SKM-1 (cell line): ENCODE measurements around the gene HNRNPUL2.
A peak's percentile ranks its signal among the peaks of the same experiment; 100 is the strongest.
"Not testable (repeated sequence)": the region's sequence is repeated elsewhere in the genome, so short reads cannot be mapped to it uniquely, and the experiment has no call there.

Experiments
- DNase-seq: peaks from one replicate; lab custom pipeline; 2025; ENCODE audit not compliant: unreplicated experiment; lab: John Stamatoyannopoulos, UW

Gene HNRNPUL2

DNA sequence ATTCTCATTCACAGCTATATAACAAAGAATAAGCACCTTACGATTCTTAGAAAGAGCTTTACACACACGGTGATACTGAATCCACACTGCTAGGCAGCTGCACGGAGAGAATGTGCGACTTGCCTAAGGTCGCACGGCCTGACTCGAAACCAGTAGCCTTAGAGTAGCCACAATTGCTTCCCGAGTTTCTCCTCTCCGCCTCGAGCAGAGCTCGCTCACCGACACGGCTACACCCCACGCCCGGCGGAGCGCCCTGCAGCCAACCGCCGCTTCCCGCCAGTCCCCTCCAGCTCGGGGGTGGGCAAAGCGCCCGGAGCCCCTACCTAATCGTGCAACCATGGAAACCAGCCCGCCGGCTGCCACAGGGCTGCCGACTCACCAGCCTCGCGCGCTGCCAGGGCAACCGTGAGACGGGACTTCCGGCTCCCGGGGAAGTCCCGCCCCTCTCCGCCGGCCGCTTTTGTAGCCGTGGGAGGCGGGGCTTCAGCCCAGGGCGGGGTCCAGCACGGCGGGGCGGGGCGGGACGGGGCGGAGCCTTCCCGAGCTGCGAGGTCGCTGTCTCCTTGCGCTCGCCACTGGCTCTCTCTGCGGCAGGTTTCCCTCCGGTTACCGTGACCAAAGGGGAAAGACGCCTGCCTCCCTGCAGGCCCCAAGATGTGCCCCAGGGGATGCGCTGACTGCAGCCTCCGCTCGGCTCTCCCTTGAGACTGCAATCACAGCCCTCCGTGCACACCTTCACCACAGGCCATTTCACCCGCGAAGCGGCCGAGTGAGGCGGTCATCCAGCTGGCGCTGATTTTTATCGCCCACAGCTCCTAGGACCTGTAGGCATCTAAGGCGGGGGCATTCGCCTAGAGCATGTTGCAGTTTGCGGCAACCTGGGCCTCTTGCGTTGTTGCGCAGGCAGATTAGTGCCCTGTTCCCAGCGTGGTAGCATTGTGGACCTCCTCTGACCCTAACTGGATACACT, 21.1 kb downstream of the HNRNPUL2 start:
- peak; percentile 50 for DNase-seq

DNA sequence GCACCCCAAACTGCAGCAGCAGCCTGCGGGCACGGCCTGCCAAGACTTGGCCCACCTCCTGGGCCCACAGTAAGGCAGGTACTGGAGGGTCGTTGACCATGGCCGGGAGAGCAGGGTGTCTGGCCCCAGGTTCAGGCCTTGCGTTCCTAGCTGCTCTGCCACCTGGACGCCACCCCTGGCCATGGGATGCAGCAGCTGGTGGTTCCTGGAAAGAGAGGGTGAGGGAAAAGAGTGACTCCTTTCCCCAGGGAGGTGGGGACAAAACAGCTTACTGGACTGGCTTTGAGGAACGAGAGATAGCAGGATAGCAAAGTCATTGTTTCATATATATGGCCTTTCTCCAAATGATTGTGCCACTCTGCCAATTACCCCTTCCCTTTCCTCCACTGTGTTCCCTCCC, 21.8 kb downstream of the HNRNPUL2 start:
- no peak for DNase-seq

DNA sequence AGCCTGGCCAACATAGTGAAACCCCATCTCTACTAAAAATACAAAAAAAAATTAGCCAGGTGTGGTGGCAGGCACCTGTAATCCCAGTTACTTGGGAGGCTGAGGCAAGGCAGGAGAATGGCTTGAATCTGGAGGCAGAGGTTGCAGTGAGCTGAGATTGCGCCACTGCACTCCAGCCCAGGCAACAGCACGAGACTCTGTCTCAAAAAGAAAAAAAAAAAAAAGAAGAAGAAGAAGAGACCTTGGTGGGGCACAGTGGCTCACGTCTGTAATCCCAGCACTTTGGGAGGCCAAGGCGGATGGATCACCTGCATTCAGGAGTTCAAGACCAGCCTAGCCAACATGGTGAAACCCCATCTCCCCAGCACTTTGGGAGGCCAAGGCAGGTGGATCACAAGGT, 23.3 kb downstream of the HNRNPUL2 start:
- not testable (repeated sequence) for DNase-seq

DNA sequence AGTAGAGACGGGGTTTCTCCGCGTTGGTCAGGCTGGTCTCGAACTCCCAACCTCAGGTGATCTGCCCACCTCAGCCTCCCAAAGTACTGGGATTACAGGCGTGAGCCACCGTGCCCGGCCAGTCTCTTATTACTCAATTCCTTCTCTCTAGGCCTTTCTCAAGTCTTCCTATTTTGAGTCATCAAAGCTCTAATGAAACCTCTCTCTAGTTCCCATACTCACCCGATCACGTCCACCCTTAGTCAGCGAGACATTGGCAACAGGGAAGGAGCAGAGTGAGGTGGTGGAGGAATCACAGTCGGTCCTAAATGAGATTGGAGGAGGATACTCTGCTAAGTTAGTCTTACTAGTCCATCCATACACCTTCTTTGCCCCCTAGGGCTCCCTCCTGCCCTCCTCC, 25.0 kb downstream of the HNRNPUL2 start:
- no peak for DNase-seq

DNA sequence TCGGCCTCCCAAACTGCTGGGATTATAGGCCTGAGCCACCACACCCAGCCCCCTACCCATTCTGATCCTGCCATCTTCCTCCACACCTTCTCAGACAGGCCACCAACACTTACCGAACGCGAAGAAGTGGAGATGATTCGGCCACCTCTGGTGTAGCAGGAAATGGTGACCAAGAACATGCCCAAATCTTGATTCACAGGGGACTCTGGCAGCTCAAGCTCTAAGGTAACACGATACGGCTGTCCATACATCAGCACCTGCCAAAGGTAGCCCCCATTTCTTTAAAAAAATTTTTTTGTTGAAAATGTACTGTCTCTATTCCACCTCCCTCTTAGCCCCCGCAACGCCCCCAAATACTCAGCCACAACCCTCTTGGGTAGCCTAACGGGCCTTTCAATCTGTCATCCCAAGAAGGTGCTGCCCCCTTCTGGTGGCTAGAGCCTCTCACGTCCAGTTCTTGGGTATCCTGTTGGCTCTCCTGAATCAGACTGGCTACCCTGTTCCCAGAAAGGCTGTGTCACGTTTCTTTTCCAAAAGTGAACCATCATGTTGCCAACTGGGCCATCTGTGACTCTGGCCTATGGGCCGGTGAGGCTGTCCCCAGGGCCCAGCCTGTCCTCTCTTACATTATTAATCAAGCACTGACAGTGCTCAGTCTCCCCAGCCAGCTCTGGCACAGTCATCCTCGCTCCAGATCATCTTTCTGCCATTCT, 32.6 kb downstream of the HNRNPUL2 start:
- DNase-seq = peak; percentile 63

DNA sequence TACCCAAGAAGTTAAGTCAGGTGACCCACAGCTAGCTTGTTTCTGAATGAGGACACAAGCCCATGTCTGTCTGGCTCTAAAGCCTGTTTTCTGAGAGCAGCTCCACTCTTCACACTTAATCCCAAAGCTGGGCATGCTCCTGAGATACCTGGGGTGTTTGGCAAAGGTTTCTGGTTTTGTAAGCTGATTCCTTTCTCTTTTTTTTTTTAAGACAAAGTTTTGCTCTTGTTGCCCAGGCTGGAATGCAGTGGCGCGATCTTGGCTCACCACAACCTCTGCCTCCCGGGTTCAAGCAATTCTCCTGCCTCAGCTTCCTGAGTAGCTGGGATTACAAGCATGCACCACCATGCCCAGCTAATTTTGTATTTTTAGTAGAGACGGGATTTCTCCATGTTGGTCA, 33.6 kb downstream of the HNRNPUL2 start:
- not testable (repeated sequence) for DNase-seq

DNA sequence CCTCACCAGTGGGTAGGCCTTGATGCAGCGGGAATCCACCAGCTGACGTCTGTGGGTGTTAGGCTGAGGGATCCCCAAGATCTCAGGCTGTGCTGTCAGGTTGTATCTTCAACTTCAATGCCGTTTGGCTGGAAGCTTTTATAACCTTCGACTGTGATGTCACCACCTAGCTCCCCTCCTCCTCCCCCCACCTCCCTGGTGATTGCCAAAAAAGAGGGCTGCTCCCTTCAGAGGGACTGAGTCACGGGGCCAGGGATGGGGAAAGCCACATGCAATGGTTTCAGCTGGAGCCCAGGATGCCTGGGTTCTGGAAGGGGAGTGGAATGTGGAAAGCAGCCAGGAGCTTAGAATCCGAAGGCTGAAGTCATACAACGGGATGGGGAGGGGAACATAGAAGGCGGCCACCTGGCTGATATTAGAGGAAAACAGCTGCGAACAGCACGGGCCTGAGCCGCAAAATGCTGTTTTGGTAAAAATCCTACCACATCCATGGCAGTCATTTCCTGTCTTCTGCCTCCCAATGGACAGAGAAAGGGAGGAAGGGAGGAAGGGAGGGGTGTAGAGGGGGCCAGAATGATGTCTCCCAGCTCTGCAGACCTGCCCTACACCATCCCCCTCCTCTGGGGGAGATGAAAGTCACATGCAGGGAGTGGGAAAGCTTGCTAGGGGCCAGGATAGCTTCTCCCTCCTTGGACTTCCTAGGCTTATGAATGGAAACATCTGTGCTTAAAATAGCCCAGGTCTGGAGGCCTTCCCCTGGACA, 37.7 kb downstream of the HNRNPUL2 start, which contains the start of gene LRRN4CL:
TSS of gene LRRN4CL (minus strand) at position 110 of the 763 bp plus-strand sequence. CDS start 1,022 bp downstream, outside the sequence.
- DNase-seq = no peak

- no peak for DNase-seq
These were observed 38.8 kb downstream of the HNRNPUL2 start for GRCh38 chr11:62688491-62688890.

DNA sequence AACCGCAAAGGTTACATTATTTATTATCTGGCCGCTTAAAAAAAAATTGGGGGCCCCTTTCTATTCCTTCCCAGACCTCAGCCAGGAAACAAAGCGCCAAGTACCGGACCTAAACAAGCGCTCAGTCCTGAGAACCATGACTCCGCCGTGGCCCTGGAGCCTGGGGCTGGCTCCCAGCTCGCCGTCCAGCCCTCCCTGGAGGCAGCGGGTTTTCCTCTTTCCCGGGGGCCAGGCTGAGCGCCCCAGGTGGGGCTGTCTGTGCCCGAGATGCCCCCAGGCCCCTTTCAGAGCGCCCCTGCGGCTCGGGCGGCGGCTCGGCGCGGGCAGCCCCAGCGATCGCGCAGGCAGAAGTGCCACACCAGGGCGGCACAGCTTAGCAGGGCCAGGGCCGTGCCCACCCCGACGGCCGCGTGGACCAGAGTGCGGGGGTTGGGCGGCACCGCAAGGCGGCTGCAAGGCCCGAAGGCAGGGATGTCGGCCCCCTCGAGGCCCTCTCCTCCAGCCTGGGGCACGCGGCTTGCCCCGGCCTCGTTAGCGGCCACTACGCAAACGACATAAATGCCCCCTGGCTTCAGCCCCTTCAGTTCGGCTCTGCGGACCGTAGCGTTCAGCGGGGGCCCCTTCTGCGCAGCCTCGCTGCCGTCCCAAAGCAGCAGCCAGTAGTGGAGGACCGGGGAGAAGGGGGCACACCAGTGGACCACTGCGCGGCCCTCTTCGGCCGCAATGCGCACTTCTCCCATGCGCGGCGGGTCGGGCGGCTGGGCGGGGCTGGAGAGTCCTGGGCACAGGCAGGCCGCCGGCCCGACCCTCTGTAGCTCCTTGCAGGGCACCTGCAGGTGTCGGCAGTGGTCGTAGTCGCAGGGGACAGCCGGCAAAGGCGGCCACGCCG, 39.5 kb downstream of the HNRNPUL2 start:
- no peak for DNase-seq

DNA sequence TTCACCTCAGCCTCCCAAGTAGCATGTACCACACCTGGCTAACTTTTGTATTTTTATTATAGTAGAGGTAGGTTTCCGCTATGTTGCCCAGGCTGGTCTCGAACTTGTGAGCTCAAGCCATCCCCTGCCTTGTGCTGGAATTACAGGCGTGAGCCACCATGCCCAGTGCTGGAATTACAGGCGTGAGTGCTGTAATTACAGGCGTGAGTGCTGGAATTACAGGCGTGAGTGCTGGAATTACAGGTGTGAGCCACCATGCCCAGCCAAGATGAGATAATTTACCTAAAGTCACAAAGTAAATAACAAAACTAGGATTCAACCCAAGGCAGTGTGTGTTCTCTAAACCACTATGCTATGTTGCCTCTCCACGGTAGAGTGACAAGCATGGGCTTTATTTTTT, 44.7 kb downstream of the HNRNPUL2 start:
- no peak for DNase-seq

DNA sequence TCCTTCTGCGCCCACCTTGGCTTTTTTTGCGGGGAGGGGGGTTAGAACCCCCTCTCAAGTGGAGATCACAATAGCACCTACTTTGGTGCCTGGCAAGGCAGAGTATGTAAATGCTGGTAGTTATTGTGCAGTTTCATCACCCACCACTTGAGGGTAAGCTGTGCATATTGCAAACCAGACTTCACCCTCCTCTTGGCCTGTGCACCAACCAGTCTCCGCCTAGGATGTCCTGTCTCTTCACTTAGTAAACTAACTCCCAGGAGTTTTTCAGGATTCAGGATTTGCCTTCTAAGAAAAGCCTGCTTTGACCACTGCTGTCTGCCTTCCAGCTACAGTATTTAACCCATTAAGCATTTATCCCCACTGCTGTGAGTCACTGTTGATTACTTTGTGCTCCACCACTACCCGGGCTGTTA, 46.4 kb downstream of the HNRNPUL2 start:
- peak; percentile 65 for DNase-seq

GRCh38 chr11:62678770-62679696, 48.2 kb downstream of the HNRNPUL2 start, which contains the start of gene UBXN1:
TSS of gene UBXN1 (minus strand) at chr11:62679073. CDS start at chr11:62678923, 150 bp downstream.
- peak; percentile 82 for DNase-seq

- DNase-seq = no peak
These were observed 48.9 kb downstream of the HNRNPUL2 start for GRCh38 chr11:62678433-62678769.

DNA sequence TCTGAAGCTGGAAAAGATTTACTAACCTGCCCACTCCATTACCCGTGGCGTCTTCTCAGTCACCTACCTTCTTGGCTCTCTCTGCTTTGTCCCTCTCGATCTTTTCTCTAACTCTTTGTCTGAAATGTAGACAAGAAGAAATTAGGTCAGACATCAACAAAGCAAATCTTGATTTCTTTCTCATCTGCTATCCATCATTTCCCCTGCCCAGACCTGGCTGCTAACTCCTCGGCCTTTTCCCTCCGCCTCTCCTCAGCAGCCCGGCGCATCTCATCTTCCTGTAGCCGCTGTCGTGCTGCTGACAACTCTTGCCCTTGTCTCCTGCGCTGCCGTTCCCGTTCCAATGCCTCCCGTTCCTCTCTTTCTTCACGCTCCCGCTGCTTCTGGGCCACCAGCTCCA, 49.5 kb downstream of the HNRNPUL2 start:
- no peak for DNase-seq

- no peak for DNase-seq
These were observed 50.1 kb downstream of the HNRNPUL2 start for GRCh38 chr11:62677156-62677555.

DNA sequence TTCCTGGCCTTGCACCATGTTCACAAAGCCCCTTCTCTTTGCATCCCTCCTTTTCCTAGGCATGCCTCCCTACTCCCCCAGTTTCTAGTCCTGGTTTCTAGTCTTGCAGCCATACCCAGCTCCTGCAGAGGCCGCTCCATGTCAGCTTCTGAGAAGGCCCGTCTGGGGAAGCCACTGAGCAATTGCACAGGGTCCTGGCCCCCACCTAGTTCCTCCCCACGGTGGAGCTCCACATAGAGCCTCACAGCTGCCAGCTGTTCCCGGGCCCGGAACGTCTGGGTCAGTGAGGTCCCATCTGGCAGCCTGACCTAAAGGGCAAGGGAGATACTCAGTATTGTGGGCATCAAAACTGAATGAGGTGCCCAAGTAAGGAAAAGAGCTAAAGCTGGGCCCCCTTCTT, 50.6 kb downstream of the HNRNPUL2 start:
- no peak for DNase-seq

DNA sequence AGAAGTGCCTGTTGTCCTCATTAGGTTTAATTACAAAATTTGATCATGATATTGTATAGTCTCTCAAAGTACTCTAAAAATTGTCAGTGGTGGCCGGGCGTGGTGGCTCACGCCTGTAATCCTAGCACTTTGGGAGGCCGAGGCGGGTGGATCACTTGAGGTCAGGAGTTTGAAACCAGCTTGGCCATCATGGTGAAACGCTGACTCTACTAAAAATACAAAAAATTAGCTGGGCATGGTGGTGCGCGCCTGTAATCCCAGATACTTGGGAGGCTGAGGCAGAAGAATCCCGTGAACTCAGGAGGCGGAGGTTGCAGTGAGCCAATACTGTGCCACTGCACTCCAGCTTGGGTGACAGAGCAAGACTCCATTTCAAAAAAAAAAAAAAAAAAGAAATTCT, 51.8 kb downstream of the HNRNPUL2 start:
- not testable (repeated sequence) for DNase-seq

GRCh38 chr11:62673196-62673525, 54.1 kb downstream of the HNRNPUL2 start:
- no peak for DNase-seq
